ENCODE measurements around the gene KHDC3L.

The KHDC3L gene

GRCh38 chr6:73362358-73362757 is at the start of gene KHDC3L:
TSS of gene KHDC3L (plus strand) at chr6:73362658. CDS start at chr6:73362730, 72 bp downstream.
- no peak for DNase-seq (ENCODE audit: low read depth)

- DNase-seq (ENCODE audit: low read depth) = no peak
Observed at GRCh38 chr6:73314577-73315492, 47.6 kb upstream of the KHDC3L start.

- no peak for DNase-seq (ENCODE audit: low read depth)
Observed at GRCh38 chr6:73323323-73323722, 39.1 kb upstream of the KHDC3L start.

GRCh38 chr6:73325656-73326055 is 36.8 kb upstream of the KHDC3L start:
- DNase-seq (ENCODE audit: low read depth) = no peak

GRCh38 chr6:73328790-73329189 is 33.7 kb upstream of the KHDC3L start:
- no peak for DNase-seq (ENCODE audit: low read depth)

GRCh38 chr6:73329201-73329600 is 33.3 kb upstream of the KHDC3L start:
- no peak for DNase-seq (ENCODE audit: low read depth)

- no peak for DNase-seq (ENCODE audit: low read depth)
Observed at GRCh38 chr6:73339340-73339739, 23.1 kb upstream of the KHDC3L start.

GRCh38 chr6:73340048-73340447 is 22.4 kb upstream of the KHDC3L start:
- no peak for DNase-seq (ENCODE audit: low read depth)

GRCh38 chr6:73341335-73341734 is 21.1 kb upstream of the KHDC3L start:
- no peak for DNase-seq (ENCODE audit: low read depth)

- no peak for DNase-seq (ENCODE audit: low read depth)
Observed at GRCh38 chr6:73342174-73342573, 20.3 kb upstream of the KHDC3L start.

GRCh38 chr6:73343164-73343563 is 19.3 kb upstream of the KHDC3L start:
- no peak for DNase-seq (ENCODE audit: low read depth)

GRCh38 chr6:73348550-73349204 is 13.8 kb upstream of the KHDC3L start:
- no peak for DNase-seq (ENCODE audit: low read depth)

GRCh38 chr6:73349311-73349710 is 13.1 kb upstream of the KHDC3L start:
- no peak for DNase-seq (ENCODE audit: low read depth)

- no peak for DNase-seq (ENCODE audit: low read depth)
Observed at GRCh38 chr6:73353636-73354593, 8.5 kb upstream of the KHDC3L start, which contains the start of gene DPPA5. TSS of gene DPPA5 (minus strand) at chr6:73354276. CDS start at chr6:73354225, 51 bp downstream.

GRCh38 chr6:73362869-73363536 is 545 bp downstream of the KHDC3L start:
- no peak for DNase-seq (ENCODE audit: low read depth)

- DNase-seq (ENCODE audit: low read depth) = no peak
Observed at GRCh38 chr6:73363537-73363875, 1.0 kb downstream of the KHDC3L start.

GRCh38 chr6:73364121-73364520 is 1.7 kb downstream of the KHDC3L start:
- no peak for DNase-seq (ENCODE audit: low read depth)

- no peak for DNase-seq (ENCODE audit: low read depth)
Observed at GRCh38 chr6:73364549-73364948, 2.1 kb downstream of the KHDC3L start.

GRCh38 chr6:73367761-73368355 is 5.4 kb downstream of the KHDC3L start:
- DNase-seq (ENCODE audit: low read depth) = no peak

GRCh38 chr6:73368675-73369074 is 6.2 kb downstream of the KHDC3L start:
- DNase-seq (ENCODE audit: low read depth) = no peak

GRCh38 chr6:73369157-73369556 is 6.7 kb downstream of the KHDC3L start:
- no peak for DNase-seq (ENCODE audit: low read depth)

Data from stimulated activated CD8-positive, alpha-beta memory T cell treated with anti-CD3 and anti-CD28 coated beads, Interleukin-12 subunit alpha, Interleukin-12 subunit beta, amount 100 ng/mL, for 4 hours (primary cell).